OCI-LY7 (cell line): ENCODE measurements around the gene BBC3. TPM values are rescaled to one million over a fixed set of nuclear protein-coding genes. Genes with fewer than 3 reads are reported as not detected.
A peak's percentile ranks its signal among the peaks of the same experiment; 100 is the strongest.
"Not testable (repeated sequence)": the region's sequence is repeated elsewhere in the genome, so short reads cannot be mapped to it uniquely, and the experiment has no call there.

Experiments
- BruUV-seq: library from RNA; stranded (reverse); fragments of 400-500 nt; replicated peaks from 2 replicates; lab custom pipeline; 2021; lab: Mats Ljungman, UMichigan
- CTCF ChIA-PET: fragments of 300-600 bp; sonication (Branson Sonifier 250); formaldehyde crosslinking; loops from one replicate; lab custom pipeline; 2022; ENCODE audit warnings: antibody characterized with exemption; ENCODE audit not compliant: unreplicated experiment; lab: Charles Lee
- POLR2A ChIA-PET: fragments of 300-600 bp; sonication (Branson Sonifier 250); formaldehyde crosslinking; loops from one replicate; lab custom pipeline; 2022; ENCODE audit warnings: antibody characterized with exemption; lab: Charles Lee
- DNase-seq: peaks from one replicate; pipeline ENCODE4 v3.0.0-alpha.2; 2015; ENCODE audit warnings: low spot score
- H2AFZ ChIP-seq: fragments of 200-600 bp; sonication (generic), shearing (Covaris generic); 2 replicates; pipeline ENCODE4 v1.6.1; 2014; ENCODE audit warnings: mild to moderate bottlenecking, antibody characterized with exemption, low read length, moderate library complexity
- H3K27ac ChIP-seq: fragments of 200-600 bp; sonication (generic); 2 replicates; pipeline ENCODE4 v1.5.1; 2014; ENCODE audit warnings: mixed run types, low read depth, mild to moderate bottlenecking, moderate library complexity, low read length, inconsistent platforms; ENCODE audit not compliant: poor library complexity, severe bottlenecking
- H3K36me3 ChIP-seq: fragments of 200-600 bp; sonication (generic); 2 replicates; pipeline ENCODE4 v1.6.1; 2014; ENCODE audit warnings: mild to moderate bottlenecking, antibody characterized with exemption, low read length, moderate library complexity, mixed read lengths; ENCODE audit not compliant: insufficient read depth
- H3K4me1 ChIP-seq: fragments of 200-600 bp; sonication (generic); 2 replicates; pipeline ENCODE4 v1.5.1; 2014; ENCODE audit warnings: mild to moderate bottlenecking, low read length; ENCODE audit not compliant: insufficient read depth, poor library complexity, severe bottlenecking
- H3K4me2 ChIP-seq: fragments of 200-600 bp; sonication (generic); 2 replicates; pipeline ENCODE4 v1.6.1; 2014; ENCODE audit warnings: mild to moderate bottlenecking, low read length
- H3K4me3 ChIP-seq: fragments of 200-600 bp; sonication (generic); 2 replicates; pipeline ENCODE4 v1.5.1; 2014; ENCODE audit warnings: mild to moderate bottlenecking, low read depth, low read length; ENCODE audit not compliant: poor library complexity, severe bottlenecking
- H3K79me2 ChIP-seq: fragments of 200-600 bp; sonication (generic); 2 replicates; pipeline ENCODE4 v1.6.1; 2016; ENCODE audit warnings: low read depth, mild to moderate bottlenecking, low read length, moderate library complexity, mixed read lengths; ENCODE audit not compliant: insufficient read depth
- H3K9me2 ChIP-seq: fragments of 200-600 bp; sonication (generic); 2 replicates; pipeline ENCODE4 v1.6.1; 2016; ENCODE audit warnings: mild to moderate bottlenecking, low read length, mixed read lengths; ENCODE audit not compliant: insufficient read depth
- H3K9me3 ChIP-seq: fragments of 200-600 bp; sonication (generic); 2 replicates; pipeline ENCODE4 v1.6.1; 2014; ENCODE audit warnings: mild to moderate bottlenecking, mixed run types, low read length, mixed read lengths
- H4K20me1 ChIP-seq: fragments of 200-600 bp; sonication (generic); 2 replicates; pipeline ENCODE4 v1.6.1; 2014; ENCODE audit warnings: mild to moderate bottlenecking, antibody characterized with exemption, low read length, moderate library complexity, mixed read lengths; ENCODE audit not compliant: insufficient read depth
- CTCF ChIP-seq: fragments of 200-600 bp; sonication (generic); conservative IDR thresholded peaks from 2 replicates; pipeline ENCODE4 v1.5.1; 2014; ENCODE audit warnings: mild to moderate bottlenecking, antibody characterized with exemption, low read length, moderate library complexity, mixed read lengths
- EZH2phosphoT487 ChIP-seq: fragments of 200-600 bp; sonication (generic); IDR thresholded peaks from 2 replicates; pipeline ENCODE4 v1.6.1; 2018; ENCODE audit warnings: low read depth, borderline replicate concordance, mild to moderate bottlenecking, mixed run types, antibody characterized with exemption, low read length, moderate library complexity, mixed read lengths
- intact Hi-C: fragments of 100-400 bp; cut with micrococcal nuclease; formaldehyde crosslinking; loops from one replicate; pipeline ENCODE4 v1.10.0; 2022; ENCODE audit not compliant: unreplicated experiment
- total RNA-seq, 2 experiments: library from RNA; depleted of rRNA in 1 of 2; stranded (reverse); fragments of >200 nt in 1 of 2; shearing (Covaris generic) in 1 of 2; gene quantifications; 2 replicates each; pipeline ENCODE4 v1.2.3, GENCODE V29; 2014 to 2022

Gene BBC3
- total RNA-seq, 2 experiments from 2014 or later = 8.9 to 10.5 TPM

GRCh38 chr19:47266401-47266941 lies 35.5 kb upstream of the BBC3 start:
- Histone ChIP-seq H3K9me2 (no peaks in the 10 kb centered on the region), H4K20me1 (no peaks in the 10 kb centered on the region), H3K4me2 (no peak overlapping the region), H3K4me1 (peaks cover 10% of the 10 kb centered on the region), H3K79me2 (no peaks in the 10 kb centered on the region), H3K9me3 (no peaks in the 10 kb centered on the region), H3K27ac (no peak overlapping the region), H3K4me3 (no peak overlapping the region), H2AFZ (no peak overlapping the region), H3K36me3 (peaks cover 62% of the 10 kb centered on the region)
- TF ChIP-seq CTCF = no peak
- TF ChIP-seq EZH2phosphoT487 = no peak
- intact Hi-C loops = no loop called here
- ChIA-PET CTCF (no interaction called here), POLR2A (no interaction called here)
- no TSS peak for BruUV-seq
- DNase-seq = no peak

- Histone ChIP-seq H3K79me2 (no peaks in the 10 kb centered on the region), H3K4me1 (peaks cover 10% of the 10 kb centered on the region), H3K4me3 (no peak overlapping the region), H3K9me2 (no peaks in the 10 kb centered on the region), H3K36me3 (peaks cover 66% of the 10 kb centered on the region), H3K27ac (no peak overlapping the region), H4K20me1 (no peaks in the 10 kb centered on the region), H3K4me2 (no peak overlapping the region), H2AFZ (no peak overlapping the region), H3K9me3 (no peaks in the 10 kb centered on the region)
- CTCF ChIA-PET = no interaction called here
- intact Hi-C loops = no loop called here
- no peak for TF ChIP-seq EZH2phosphoT487
- no peak for TF ChIP-seq CTCF
- no peak for DNase-seq
- BruUV-seq = no TSS peak
- POLR2A ChIA-PET = no interaction called here
Measured at GRCh38 chr19:47264629-47265028, 33.6 kb upstream of the BBC3 start.

GRCh38 chr19:47261946-47262793 lies 31.2 kb upstream of the BBC3 start:
- peak; percentile 57 for DNase-seq
- H3K9me2 ChIP-seq, H4K20me1 ChIP-seq, H3K9me3 ChIP-seq, H3K4me2 ChIP-seq, H2AFZ ChIP-seq, H3K4me3 ChIP-seq, BruUV-seq, intact Hi-C loops: not testable (repeated sequence)
- peaks cover 11% of the 10 kb centered on the region; the same call in 1 of the 2 replicates for H3K79me2 ChIP-seq
- H3K36me3 ChIP-seq = peaks cover 73% of the 10 kb centered on the region
- CTCF ChIA-PET = interaction anchor here (0.6 kb wide), 1 partner anchor 149 kb away, joined by 3 read pairs; the partner anchor contains the start of gene ZC3H4
- H3K4me1 ChIP-seq = peaks cover 19% of the 10 kb centered on the region
- peak overlapping the region; percentile 10 for H3K27ac ChIP-seq
- POLR2A ChIA-PET = interaction anchor here (0.5 to 1.3 kb wide), 2 partner anchors 12 to 46 kb away, joined by 3 to 5 read pairs; no protein-coding TSS in a partner anchor
